Activated CD8-positive, alpha-beta T cell treated with anti-CD3 and anti-CD28 coated beads for 36 hours (primary cell): Measurements from ENCODE around the gene MGP. TPM values are rescaled to one million over a fixed set of nuclear protein-coding genes. Genes with fewer than 3 reads are reported as not detected.

Experiments used
- ATAC-seq: fragments of 200-7000 bp; cut with Tn5 transposase; one replicate; pipeline ENCODE4 v1.10.0; 2021; ENCODE audit warnings: mild to moderate bottlenecking, moderate library complexity
- CTCF ChIA-PET: fragments of 350-600 bp; sonication (Branson Sonifier 250); formaldehyde crosslinking; loops from one replicate; lab custom pipeline; 2021; ENCODE audit warnings: antibody characterized with exemption; lab: Charles Lee
- POLR2A ChIA-PET: fragments of 350-600 bp; sonication (Branson Sonifier 250); formaldehyde crosslinking; loops from one replicate; lab custom pipeline; 2021; ENCODE audit warnings: antibody characterized with exemption; lab: Charles Lee
- DNase-seq: peaks from one replicate; pipeline ENCODE4 v3.0.0-alpha.2; 2020
- H3K27ac Mint-ChIP-seq: one replicate; pipeline ENCODE4 v1.8.0; 2021; ENCODE audit warnings: mild to moderate bottlenecking, mixed read lengths
- H3K27me3 Mint-ChIP-seq: one replicate; pipeline ENCODE4 v1.8.0; 2021; ENCODE audit warnings: mixed read lengths
- H3K36me3 Mint-ChIP-seq: one replicate; pipeline ENCODE4 v1.8.0; 2021; ENCODE audit warnings: low read depth, mixed read lengths
- H3K4me1 Mint-ChIP-seq: one replicate; pipeline ENCODE4 v1.8.0; 2021; ENCODE audit warnings: low read depth, mixed read lengths
- H3K4me3 Mint-ChIP-seq: one replicate; pipeline ENCODE4 v1.8.0; 2021; ENCODE audit warnings: mild to moderate bottlenecking, moderate library complexity, mixed read lengths
- H3K9me3 Mint-ChIP-seq: one replicate; pipeline ENCODE4 v1.8.0; 2021; ENCODE audit warnings: mixed read lengths
- intact Hi-C: fragments of 100-400 bp; cut with micrococcal nuclease; formaldehyde crosslinking; loops from one replicate; pipeline ENCODE4 v1.10.0; 2022
- total RNA-seq, 2 experiments: library from RNA; stranded (reverse); gene quantifications; one replicate each; pipeline ENCODE4 v1.2.3, GENCODE V29; 2021
- TF ChIP-seq, protein P1 (sequence below): fragments of 200-600 bp; IDR thresholded peaks from one replicate; pipeline ENCODE4 v1.8.0; 2022; ENCODE audit warnings: antibody characterized with exemption, mild to moderate bottlenecking

Gene MGP
- total RNA-seq: not detected

DNA sequence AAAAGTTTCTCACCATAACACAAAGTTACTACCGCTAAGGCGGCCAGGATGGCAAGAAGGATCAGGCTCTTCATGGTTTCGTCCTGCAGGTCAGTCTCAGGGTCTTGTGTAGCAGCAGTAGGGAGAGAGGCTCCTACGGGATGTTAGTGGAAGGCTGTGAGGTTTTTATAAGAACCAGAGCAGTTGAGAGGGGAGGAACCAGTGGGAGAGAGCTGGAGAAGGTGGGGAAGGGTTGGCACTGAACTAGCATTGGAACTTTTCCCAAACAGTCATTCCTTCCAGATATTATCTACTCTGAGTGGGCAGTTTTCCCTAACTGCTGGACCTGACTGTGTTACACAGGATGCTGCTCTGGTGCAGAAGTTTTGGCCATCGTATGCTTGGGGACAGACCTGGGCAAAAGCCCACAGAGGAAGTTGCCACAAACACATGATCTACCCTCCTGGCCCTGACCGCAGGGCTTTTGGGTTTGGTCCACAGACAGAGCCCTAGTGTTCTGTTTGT, at the start of gene MGP:
TSS of gene MGP (minus strand) at position 137 of the 504 bp plus-strand sequence. CDS start at position 74, 63 bp downstream.
- Mint-ChIP-seq H3K4me1 (peaks cover 27% of the 10 kb centered on the region), H3K27me3 (peaks cover 5% of the 10 kb centered on the region), H3K36me3 (no peaks in the 10 kb centered on the region), H3K9me3 (no peaks in the 10 kb centered on the region), H3K27ac (no peak within 1 kb of the TSS), H3K4me3 (peak within 1 kb of the TSS; percentile 51)
- TF ChIP-seq, protein P1, sequence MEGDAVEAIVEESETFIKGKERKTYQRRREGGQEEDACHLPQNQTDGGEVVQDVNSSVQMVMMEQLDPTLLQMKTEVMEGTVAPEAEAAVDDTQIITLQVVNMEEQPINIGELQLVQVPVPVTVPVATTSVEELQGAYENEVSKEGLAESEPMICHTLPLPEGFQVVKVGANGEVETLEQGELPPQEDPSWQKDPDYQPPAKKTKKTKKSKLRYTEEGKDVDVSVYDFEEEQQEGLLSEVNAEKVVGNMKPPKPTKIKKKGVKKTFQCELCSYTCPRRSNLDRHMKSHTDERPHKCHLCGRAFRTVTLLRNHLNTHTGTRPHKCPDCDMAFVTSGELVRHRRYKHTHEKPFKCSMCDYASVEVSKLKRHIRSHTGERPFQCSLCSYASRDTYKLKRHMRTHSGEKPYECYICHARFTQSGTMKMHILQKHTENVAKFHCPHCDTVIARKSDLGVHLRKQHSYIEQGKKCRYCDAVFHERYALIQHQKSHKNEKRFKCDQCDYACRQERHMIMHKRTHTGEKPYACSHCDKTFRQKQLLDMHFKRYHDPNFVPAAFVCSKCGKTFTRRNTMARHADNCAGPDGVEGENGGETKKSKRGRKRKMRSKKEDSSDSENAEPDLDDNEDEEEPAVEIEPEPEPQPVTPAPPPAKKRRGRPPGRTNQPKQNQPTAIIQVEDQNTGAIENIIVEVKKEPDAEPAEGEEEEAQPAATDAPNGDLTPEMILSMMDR: no peak
- POLR2A ChIA-PET: no interaction called here
- intact Hi-C loops: no loop called here
- CTCF ChIA-PET: no interaction called here
- ATAC-seq (no peak), DNase-seq (no peak)

DNA sequence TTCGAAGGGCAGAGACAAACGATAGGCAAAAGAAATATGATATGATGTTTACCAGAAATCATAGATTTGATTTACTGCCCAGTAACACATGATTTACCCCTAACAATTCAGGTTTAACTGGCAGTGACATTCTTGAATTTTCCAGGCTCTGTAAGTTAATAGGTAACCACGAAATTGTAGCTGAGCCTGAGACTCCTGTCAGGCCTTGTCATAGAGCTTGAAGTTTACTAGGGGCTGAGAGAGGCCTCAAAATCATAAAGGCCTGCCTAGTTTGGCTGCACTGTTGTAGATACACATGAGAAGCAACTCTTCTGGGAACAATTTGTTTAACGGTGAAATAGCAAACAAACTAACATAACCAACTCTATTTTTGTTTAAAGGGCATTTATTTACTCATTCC, 49.4 kb upstream of the MGP start:
- intact Hi-C loops: no loop called here
- peak overlapping the region; percentile 34 for H3K27ac Mint-ChIP-seq
- ChIA-PET CTCF (interaction anchor here (1.2 to 1.3 kb wide), 2 partner anchors 22 to 60 kb away, joined by 4 read pairs; no protein-coding TSS in a partner anchor), POLR2A (no interaction called here)
- no peak for DNase-seq
- H3K4me1 Mint-ChIP-seq: peaks cover 39% of the 10 kb centered on the region
- H3K27me3 Mint-ChIP-seq: no peaks in the 10 kb centered on the region
- peaks cover 60% of the 10 kb centered on the region for H3K36me3 Mint-ChIP-seq
- peaks cover 3% of the 10 kb centered on the region for H3K9me3 Mint-ChIP-seq
- no peak overlapping the region for H3K4me3 Mint-ChIP-seq
- no peak for ATAC-seq
- TF ChIP-seq, protein P1: no peak

DNA sequence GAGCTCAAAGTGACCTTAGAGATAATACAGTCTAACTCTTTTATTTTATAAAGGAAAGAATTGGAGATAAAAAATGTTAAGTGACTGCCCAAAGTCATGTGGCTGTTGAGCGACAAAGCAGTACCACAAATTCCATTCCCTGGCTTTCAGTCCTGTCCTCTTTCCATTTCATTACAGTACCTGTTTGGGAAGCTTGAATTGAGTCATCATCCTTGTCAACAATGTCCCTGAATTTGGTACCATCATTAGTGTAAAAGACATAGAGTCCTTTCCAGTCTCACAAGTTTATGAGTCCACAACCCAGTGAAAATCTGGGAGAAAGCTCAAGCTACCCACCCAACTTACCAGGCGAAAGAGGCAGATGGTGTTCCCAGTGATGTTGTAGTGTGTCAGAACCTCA, 48.9 kb upstream of the MGP start:
- Mint-ChIP-seq H3K4me1 (peaks cover 34% of the 10 kb centered on the region), H3K36me3 (peaks cover 55% of the 10 kb centered on the region), H3K27me3 (no peaks in the 10 kb centered on the region), H3K4me3 (no peak overlapping the region), H3K9me3 (peaks cover 1% of the 10 kb centered on the region), H3K27ac (no peak overlapping the region)
- ATAC-seq (no peak), DNase-seq (no peak)
- CTCF ChIA-PET: interaction anchor here (0.9 to 1.3 kb wide), 4 partner anchors 9 to 61 kb away, joined by 3 to 4 read pairs (median 4); no protein-coding TSS in a partner anchor
- intact Hi-C loops: no loop called here
- POLR2A ChIA-PET: interaction anchor here (0.9 kb wide), 1 partner anchor 13 kb away, joined by 3 read pairs; no protein-coding TSS in a partner anchor
- TF ChIP-seq, protein P1: no peak

DNA sequence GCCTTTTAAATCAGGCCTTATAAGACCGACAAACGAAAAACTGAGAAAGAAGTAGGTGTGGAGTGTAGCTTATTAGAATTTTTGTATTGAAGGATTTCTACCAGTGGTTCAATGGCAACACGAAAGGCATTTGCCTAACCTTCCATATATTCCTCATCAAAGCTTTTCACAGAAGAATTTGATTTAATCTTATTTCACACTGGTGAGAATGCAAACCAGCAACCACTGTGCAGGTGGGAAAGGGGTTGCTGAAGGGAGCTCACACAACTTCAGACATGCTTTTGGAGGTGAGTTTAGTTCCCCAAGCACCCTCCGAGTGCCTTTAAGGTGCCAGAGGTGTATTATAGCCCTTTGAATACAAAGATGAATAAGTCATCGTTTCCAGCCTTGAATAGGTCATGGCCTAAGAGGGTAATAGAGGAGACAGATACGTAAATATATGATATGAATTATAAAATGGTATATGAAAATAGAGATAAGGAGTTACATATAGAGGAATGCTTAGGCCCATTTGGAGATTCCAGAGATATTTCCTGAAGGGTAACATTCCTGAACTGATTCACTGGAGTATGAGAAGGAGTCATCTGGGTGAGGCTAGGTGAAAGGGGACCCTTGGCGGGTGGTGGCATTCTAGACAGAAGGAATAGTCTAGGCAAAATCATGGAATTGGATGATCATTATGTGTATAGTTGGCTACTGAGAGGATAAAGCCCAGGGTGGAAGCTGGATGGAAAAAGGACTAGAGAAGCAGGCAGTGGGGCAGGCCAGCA, 46.3 kb upstream of the MGP start:
- CTCF ChIA-PET: no interaction called here
- ATAC-seq (peak; percentile 24), DNase-seq (no peak)
- POLR2A ChIA-PET: interaction anchor here (0.7 to 1.4 kb wide), 2 partner anchors 19 to 30 kb away, joined by 3 to 4 read pairs; partner anchors contain the start of gene ARHGDIB
- no peaks in the 10 kb centered on the region for H3K9me3 Mint-ChIP-seq
- no peak overlapping the region for H3K27ac Mint-ChIP-seq
- H3K36me3 Mint-ChIP-seq: peaks cover 40% of the 10 kb centered on the region
- intact Hi-C loops: no loop called here
- H3K4me1 Mint-ChIP-seq: peaks cover 11% of the 10 kb centered on the region
- H3K4me3 Mint-ChIP-seq: no peak overlapping the region
- TF ChIP-seq, protein P1: no peak
- no peaks in the 10 kb centered on the region for H3K27me3 Mint-ChIP-seq

- ATAC-seq: no peak
- no peak for DNase-seq
- Mint-ChIP-seq H3K4me1 (peaks cover 6% of the 10 kb centered on the region), H3K9me3 (no peaks in the 10 kb centered on the region), H3K4me3 (no peak overlapping the region), H3K36me3 (peaks cover 34% of the 10 kb centered on the region), H3K27ac (no peak overlapping the region), H3K27me3 (no peaks in the 10 kb centered on the region)
- TF ChIP-seq, protein P1: no peak
- ChIA-PET POLR2A (interaction anchor here (0.7 to 1.4 kb wide), 2 partner anchors 18 to 30 kb away, joined by 3 to 4 read pairs; partner anchors contain the start of gene ARHGDIB), CTCF (no interaction called here)
- intact Hi-C loops: no loop called here
Observed at GRCh38 chr12:14931359-14931758, 45.7 kb upstream of the MGP start.
